ENCODE measurements around the gene CACNG4.

CACNG4 gene

DNA sequence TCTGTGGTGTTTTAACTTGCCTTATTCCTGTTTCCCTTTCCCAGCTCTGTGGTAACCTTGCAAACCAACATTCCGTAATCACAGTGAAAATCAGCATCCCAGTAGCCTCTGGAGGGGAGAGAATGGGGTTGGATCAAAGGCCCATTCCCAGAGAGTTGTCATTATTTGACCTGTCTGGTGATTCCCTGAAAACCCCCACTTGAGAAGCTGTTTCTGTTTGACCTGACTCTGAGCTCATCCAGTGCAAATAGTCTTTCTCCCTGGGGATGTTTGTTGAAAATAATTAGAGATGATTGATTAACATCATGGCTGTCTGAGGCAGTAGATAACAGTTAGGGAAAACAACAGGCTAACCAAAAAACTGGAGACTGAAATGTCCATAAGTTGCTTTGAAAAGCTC is 82.9 kb downstream of the CACNG4 start:
- no peak for DNase-seq

DNA sequence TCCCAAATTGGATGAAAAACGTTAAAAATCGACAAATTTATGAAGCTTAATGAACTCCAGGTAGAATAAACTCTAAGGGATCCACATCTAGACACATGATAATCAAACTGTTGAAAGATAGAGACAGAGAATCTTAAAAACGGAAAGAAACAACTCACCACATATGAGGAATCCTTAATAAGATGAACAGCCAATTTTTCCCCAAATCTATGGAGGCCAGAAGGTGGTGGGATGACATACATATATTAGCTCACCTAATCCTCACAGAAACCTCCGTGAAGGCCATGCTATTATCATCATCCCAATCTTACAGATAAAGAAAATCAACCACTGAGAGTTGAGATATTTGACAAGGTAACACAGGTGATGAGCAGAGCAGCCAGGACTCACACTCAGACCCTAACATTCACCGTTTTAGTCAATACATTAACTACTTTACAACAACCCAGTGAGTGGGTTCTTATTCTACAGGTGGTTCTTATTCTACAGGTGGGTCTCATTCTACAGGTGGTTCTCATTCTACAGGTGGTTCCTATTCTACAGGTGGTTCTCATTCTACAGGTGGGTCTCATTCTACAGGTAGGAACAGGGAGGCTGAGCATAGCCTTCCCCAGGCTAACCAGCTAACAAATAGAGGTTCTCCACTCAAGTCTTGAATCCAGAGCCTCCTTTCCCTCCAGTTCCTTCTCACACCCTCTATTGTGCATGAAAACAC is 84.7 kb downstream of the CACNG4 start:
- no peak for DNase-seq

DNA sequence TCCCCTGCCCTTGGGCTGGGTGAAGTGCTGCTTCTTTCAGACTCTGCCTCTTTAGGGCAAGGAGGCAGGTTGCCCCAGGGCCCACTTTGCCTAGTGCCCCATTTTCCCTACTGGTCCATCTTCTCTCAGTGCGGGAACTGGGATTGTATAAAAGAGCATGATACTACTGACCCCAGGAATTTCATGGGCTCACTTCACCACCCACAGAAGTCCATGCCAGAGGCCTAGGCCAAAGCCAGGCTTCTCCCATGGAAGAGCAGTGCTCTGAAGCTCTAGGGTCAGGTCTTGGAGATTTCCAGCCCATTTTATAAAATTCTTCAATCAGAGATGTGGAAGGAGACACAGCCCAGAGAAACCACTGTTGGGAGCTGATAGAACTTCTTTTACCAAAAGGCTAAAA is 85.6 kb downstream of the CACNG4 start:
- no peak for DNase-seq

DNA sequence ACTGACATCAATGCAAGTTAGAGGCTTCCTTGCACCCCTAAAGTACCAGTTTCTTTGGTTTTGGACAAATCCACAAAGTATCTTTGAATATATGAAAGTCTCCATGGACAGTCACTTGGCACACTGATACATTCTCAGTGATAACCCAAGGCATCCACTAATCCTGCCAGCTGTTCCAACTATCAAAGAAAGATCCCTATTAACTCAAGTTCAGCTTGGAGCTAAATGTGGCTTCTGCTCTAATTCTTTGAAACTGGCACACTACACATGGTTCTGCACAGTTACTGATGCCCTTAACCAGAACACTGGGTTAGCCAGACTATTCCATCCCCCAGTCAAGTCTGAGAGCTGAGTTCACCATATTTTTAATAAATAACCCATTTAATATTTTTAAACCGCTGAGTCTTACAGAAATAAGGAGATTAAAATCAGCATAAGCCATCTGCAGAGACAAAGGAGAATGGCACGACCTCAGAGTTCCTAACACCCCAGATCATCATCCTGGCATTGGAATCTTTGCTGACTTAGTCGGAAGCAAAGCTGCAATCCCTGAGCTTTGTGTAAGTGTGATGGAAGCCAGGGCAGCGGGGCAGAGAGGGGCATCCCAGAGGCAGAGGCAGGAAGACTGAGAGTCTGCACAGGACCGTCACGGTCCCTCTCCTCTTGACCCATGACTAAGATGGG is 86.1 kb downstream of the CACNG4 start:
- DNase-seq: no peak

DNA sequence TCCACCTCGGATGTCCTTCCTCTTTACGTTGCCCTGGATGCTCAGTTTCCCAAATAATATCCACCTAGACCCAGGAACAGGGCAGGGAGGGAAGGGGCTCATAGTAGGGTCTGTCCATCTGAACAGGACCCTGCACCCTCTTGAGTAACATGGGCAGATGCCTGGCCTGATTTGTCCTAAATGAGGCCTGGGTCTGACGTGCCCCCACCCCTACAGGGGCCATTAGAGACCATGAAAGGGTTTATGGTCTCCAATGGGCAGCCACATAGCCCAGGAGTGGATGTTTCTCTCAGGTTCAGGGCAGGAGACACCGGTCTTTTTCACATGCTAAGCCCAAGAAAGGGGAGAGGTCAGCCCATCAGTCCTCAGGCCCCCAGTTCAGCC is 86.6 kb downstream of the CACNG4 start:
- DNase-seq: no peak

DNA sequence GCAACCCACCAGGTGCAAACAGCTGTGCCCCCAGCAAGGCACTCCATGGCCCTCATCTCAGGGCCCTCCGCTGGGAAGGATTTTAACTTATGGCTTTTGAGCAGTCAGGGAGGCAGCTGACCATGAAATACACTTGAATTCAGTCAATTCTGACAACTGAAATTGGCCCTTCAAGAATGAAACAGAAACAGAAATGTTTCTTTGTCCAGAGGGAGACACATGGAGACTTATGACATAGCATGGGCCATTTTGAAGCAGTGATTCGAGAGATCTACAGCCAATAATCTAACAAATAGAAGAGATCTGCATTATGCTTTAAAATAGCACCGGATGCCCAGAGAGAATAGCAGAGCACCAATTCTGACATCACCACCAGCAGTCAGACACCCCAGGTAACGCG is 87.3 kb downstream of the CACNG4 start:
- DNase-seq: no peak

DNA sequence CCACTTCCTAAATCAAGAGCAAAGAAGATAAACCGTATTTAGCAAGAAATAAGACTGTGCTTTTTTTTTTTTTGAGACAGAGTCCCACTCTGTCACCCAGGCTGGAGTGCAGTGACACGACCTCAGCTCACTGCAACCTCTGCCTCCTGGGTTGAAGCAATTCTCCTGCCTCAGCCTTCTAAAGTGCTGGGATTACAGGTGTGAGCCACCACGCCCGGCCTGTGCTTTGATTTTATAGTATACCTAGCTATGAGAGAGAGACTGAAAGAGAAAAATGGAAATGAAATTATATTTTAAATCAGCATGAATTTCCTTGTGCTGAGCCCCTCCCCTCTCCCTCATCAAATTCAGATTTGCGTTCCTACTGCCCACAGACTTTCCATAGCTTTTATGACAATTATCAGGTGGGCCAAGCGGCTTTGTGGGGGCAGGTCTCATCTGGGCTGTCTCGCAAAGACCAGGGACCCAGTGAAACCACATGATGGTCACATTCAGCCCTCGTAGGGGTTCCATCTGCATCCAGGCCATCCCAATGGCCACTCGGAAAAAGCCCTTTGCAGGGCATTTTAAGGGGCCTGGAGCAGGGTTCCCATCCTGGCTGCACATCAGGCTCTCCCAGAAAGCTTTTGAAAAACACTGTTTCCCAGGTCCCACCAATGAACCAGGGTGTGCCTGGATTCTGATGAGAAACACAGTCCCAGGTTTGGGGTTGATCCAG is 88.4 kb downstream of the CACNG4 start:
- no peak for DNase-seq

DNA sequence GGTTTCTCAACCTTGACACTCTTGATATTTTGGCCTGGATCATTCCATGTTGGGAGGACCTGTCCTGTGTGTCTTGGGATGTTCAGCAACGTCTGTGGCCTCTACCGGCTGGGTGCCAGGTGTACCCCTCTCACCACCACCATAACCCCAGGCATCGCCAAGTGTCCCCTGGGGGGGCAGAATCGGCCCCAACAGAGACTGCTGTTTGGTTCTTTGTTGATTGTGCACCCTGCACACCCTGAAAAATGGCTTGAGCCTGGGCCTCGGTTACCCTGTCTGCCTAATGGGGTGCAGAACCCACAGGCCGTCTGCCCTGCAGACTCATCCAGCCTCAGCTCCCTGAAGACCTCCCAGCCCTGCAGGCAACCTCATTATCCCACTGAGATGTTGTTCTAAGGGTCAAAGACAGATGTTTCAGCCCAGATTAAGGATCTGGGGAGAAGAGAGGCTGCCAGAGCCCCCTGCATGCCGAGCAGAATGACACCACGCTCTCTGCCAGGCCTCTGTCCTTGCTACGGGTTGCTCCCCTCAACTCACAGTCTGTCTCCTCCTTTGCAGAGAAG is 89.0 kb downstream of the CACNG4 start:
- no peak for DNase-seq

DNA sequence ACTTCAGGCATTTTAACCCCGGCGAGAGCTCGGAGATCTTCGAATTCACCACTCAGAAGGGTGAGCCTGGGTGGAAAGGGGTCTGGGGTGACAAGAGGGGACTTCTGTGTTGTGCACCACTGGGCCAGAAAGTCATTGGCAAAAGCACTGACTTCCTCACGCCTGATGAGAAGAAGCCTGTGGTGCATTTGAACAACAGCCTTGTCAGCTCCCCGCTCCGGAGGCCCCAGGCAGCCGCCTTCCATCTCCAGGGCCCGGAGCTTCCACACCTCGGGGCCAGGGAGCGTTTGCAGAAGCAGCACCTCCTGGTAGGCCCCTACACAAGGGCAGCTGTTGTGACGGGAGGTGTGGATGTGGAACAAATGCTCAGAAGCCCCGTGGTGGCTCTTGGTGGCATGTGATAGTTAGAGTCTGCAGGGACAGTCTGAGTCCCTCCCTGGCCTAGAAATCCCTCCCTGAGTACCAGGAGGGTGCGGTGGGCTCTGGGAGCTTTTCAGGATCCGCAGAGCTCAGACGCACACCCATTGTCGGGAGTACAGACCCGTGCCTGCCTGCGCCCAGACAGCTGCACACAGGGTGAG is 89.6 kb downstream of the CACNG4 start:
- DNase-seq: no peak

DNA sequence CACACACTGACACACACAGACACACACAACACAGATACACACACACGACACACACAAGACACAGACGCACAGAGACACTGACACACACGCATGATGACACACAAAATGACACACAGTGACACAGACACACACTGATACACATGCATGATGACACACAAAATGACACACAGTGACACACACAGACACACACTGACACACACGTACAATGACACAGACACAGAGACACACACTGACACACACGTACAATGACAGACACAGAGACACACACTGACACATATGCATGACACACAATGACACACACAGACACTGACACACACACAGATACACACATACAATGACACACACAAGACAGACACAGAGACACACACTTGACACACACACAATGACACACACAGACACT is 90.1 kb downstream of the CACNG4 start:
- no peak for DNase-seq

DNA sequence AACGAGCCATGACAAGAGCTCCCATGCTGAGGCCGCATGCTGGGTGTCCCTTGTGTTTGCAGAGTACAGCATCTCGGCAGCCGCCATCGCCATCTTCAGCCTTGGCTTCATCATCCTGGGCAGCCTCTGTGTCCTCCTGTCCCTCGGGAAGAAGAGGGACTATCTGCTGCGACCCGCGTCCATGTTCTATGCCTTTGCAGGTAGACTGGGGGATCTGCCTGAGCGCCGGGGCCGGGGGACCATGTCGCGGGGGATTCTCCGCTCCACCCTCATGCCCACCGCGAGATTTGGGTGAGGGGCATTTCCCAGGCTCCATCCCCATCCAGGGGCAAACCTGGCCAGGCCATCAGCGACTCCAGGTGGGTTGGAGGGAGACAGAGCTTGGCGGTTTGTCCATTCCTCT is 90.5 kb downstream of the CACNG4 start:
- DNase-seq: no peak

DNA sequence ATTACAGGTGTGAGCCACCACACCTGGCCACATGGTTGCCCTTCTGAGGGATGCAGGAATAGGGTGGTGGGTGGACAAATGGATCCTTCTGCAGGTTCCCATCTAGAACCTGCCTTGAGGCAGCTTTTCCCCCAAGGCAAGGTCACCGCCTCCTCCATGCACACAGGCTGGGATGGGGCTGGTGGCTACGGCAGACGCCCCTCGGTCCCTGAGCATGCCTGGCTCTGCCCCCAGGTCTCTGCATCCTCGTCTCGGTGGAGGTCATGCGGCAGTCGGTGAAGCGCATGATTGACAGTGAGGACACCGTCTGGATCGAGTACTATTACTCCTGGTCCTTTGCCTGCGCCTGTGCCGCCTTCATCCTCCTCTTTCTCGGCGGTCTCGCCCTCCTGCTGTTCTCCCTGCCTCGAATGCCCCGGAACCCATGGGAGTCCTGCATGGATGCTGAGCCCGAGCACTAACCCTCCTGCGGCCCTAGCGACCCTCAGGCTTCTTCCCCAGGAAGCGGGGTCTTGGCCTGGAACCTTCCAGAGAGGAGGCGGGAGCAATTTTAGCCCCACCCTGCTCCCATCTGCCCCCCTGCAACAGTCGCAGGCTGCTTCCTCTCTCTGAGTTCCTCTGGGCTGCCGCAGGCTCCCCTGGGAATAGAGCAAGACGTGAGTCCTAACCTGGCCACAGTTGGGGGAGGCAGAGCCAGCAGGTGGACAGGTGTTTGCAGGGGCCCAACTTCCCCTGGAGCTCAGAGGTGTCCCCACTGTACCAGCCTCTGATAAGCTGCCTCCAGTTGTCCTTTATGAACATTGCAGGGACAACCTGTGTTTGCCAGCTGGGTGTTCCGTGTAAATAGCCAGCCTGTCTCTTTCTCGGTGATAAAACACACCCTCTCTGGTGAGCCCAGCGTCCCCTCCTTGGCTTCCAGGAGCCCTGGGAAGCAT is 91.6 kb downstream of the CACNG4 start:
- no peak for DNase-seq

DNA sequence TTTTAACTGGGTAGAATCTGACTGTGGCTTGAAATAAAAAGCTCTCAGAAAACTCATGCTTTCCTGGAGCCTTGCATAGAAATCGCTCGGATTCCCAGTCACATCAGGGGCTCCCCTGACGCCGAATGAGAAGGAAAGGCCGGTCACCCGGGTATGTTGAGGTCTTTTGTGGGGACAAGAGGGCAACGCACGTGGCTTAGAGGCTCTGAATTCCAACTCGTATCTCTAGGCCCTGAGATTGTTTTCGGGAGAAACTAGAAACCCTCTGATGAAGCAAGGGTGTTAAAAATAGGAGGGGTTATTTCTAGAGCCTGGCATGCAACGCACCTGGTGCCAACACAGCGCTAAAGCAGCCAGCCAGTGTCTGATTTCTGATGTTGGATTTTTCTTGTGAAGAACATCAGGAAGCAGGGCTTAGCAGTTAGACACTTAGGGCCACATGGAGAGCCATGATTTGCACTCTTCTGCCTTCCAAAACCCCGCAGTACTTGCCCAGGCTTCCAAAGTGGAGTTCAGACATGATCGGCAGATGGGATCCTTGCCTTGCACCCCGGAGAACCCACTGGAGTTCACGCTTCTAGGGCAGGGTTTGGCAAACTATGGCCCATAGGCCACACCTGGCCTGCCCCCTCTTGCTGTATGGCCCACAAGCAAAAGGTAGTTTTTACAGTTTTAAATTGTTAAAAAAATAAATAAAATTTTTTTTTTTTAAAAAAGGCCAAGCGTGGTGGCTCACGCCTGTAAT is 92.4 kb downstream of the CACNG4 start:
- no peak for DNase-seq

DNA sequence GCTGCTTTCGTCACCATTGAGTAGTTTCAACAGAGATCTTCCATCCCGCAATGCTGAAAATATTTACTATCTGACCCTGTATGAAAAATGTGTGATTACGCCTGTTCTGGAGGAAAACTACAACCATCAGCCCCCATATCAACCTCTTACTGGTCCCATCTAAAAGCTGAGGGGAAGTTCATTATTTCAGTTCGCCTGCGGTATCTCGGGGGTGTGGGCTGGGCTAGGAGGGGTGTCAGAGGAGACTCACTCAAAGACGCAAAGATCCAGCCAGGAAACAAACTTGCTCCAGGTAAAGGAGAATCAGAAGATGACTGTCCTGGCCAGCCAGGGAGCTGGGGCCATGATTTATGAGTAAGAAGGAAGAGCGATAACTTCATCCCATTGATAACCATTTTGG is 93.5 kb downstream of the CACNG4 start:
- DNase-seq: no peak

DNA sequence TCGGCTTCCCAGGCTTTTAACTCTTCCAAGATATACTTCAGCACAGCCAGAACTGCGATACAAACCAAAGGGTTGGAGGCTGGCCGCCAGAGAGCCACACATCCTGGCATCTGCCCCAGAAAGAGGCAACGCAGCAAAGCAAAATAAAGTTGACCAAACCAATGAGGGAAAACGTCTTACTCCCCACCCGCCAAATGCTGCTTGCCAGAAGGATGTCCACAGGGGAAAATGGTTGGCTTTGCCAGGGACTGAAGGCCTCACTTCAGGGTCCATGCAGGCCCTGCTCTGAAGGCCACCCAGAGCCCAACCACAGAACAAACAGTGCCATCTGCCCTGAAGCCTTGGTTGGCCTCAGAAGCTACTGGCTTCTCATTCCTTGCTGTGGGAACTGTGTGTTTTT is 94.9 kb downstream of the CACNG4 start:
- no peak for DNase-seq

DNA sequence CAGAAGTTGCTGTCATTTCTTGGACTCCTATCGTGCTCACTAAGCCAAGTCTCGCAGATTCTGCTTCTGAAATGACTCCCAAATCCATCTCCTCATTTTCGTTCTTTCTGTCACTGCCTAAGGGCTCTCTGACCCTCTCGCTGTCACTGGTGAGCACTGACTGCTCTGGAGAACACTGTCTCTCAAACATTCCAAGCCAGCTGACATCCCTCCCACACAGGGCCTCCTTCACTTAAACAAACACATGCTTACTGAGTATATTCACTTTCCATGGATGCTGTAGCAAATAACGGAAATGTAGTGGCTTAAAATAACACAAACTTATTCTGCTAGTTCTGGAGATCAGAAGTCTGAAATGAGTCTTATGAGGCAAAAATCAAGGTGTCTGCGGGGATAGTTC is 98.6 kb downstream of the CACNG4 start:
- DNase-seq: no peak

DNA sequence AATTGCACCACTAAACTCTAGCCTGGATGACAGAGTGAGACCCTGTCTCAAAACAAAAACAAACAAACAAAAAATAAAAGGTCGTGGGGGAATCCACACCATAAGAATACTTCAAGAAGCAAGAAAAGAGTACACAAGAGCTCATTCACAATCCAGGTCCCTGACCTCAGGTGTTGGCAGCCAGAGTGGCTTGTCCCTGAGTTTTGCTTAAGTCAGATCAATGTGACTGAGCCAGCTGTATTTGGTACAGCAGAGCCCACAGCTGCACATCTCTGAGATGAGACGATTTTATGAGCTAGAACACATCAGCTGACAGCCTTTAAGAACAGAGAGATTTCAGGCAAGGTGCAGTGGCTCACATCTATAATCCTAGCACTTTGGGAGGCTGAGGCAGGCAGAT is 102.2 kb downstream of the CACNG4 start:
- DNase-seq: no peak

DNA sequence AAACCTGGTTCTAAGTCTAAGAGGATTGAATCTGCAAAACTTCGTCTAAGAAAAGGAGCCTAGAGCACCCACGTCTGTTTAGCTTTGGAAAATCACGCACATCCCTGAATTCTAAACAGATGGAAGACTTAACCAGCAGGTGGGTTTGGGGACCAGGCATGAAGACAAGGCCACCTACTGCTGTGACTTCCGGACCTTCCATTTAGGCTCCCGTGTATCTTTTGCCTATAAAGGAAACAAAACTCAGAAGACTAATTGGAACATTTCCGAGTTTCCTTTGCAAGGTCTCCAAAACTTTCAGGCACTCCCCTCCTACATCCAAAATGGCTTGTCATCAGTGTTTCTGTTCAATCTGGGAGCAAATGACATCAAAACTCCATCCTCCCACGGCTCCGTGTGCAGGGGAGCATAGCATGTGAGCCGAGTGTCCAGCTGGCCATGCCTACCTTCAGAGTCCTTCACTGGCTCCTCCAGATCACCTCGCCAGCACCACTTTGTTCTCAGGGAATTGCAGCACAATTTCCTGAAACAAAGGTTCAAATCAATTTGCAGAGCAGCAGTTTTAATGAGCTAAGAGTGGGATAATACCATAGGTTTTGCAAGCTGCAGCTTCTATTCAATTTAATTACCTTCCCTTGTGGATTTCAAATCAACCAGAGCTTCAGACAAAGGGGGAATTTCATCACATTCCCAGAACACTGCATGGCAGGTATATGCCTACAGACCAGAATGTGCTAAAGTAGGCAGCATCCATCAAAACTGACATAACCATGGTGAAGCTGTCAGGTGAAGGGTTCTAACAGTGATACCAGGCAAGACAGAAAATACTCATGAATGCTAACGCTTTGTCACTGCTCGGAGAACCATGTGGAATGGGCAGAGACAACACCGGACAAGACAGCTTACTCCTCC is 103.3 kb downstream of the CACNG4 start:
- DNase-seq: no peak

DNA sequence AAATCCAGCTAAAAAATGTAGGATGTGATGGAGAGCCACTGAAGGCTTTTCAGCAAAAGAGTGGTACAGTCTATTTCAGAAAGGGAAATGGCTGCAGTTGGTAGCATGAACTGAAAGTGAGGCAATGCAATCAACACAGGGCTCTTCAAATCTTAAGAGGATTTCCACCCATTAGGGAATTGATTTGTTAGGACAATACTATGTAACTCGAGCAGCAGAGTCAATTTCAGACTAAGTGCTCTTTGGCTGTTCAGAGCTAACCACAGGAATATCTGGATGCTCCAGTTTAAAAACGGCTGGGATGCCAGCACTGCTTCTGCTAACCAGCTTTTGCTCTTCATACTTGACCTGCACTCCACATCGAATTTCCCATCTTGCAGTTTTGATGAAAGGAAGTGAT is 104.5 kb downstream of the CACNG4 start:
- DNase-seq: no peak

DNA sequence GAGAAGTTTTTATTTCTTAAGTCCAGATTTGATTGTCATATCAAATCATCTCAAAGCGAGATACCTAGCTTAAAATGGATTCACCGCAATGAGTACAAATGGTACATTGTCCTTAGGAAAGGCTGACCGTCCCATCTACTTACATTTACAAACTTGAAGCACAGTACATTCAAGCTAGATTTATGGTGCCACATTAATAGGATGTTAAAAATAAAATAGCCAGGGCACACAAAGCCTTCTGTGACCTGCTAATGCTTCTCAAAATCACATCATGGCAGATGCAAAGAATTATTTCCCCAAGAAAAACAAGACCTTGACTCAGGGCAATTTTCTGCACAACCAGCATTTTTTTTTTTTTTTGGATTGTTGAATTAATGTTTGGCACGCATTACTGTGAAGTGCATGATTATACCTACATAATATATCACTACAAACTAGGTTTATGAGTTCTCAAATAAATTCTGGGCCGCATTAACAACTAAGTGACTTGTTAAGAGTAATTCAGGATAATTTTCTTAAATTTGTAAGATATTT is 105.2 kb downstream of the CACNG4 start:
- no peak for DNase-seq
